Measurements from ENCODE around the gene SEL1L2. TPM values are rescaled to one million over a fixed set of nuclear protein-coding genes. Genes with fewer than 3 reads are reported as not detected.
"Not testable (repeated sequence)": the region's sequence is repeated elsewhere in the genome, so short reads cannot be mapped to it uniquely, and the experiment has no call there.

SEL1L2 gene
- total RNA-seq, 1 donor: not detected

DNA sequence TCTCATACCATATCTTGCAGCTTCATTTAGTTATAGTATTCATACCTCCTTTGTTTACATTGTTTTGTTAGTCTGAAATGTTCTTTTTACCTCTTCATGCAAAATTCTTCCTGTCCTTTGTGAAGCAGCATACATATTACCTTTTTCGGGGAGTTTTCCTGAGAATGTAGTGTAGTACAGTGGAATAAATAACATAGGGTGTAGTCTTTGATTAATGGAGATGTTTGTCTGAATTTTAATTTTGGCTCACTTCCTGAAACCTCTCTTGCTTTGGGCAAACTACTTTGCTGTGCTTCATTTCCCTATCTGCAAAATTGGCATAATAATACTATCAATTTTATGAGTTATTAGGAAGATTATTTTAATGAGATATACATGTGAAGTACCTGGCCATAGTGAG is 10.5 kb upstream of the SEL1L2 start:
- H3K4me3 ChIP-seq (ENCODE audit: low read depth, low read length): no peak overlapping the region
- DNase-seq (ENCODE audit: low read depth): no peak
- TF ChIP-seq, protein P1, sequence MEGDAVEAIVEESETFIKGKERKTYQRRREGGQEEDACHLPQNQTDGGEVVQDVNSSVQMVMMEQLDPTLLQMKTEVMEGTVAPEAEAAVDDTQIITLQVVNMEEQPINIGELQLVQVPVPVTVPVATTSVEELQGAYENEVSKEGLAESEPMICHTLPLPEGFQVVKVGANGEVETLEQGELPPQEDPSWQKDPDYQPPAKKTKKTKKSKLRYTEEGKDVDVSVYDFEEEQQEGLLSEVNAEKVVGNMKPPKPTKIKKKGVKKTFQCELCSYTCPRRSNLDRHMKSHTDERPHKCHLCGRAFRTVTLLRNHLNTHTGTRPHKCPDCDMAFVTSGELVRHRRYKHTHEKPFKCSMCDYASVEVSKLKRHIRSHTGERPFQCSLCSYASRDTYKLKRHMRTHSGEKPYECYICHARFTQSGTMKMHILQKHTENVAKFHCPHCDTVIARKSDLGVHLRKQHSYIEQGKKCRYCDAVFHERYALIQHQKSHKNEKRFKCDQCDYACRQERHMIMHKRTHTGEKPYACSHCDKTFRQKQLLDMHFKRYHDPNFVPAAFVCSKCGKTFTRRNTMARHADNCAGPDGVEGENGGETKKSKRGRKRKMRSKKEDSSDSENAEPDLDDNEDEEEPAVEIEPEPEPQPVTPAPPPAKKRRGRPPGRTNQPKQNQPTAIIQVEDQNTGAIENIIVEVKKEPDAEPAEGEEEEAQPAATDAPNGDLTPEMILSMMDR (IDR thresholded peaks at IDR 0.05; ENCODE audit: insufficient read depth, low read depth, low read length): no peak

DNA sequence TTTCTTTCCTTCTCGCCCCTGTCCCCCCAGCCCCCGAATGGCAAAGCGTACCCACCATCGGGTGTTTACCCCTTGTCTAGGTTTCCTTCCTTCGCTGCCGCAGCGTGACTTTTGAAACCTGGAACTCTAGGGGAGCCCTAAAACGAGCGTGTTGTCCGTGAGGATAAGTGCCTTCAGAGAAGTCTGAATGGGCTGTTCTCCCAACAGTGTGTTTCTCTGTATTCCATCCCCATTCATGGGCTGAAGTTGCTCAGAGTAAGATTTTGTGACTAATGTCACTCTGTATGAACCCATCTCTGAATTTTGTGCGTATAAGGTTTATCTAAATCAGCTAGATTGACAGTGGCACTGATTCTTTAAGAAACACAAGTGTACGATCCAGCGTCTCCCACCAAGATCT is 5.9 kb upstream of the SEL1L2 start:
- TF ChIP-seq, protein P1 (IDR thresholded peaks at IDR 0.05; ENCODE audit: insufficient read depth, low read depth, low read length): no peak
- no peak for DNase-seq (ENCODE audit: low read depth)
- peak overlapping the region; percentile 55 for H3K4me3 ChIP-seq (ENCODE audit: low read depth, low read length)

DNA sequence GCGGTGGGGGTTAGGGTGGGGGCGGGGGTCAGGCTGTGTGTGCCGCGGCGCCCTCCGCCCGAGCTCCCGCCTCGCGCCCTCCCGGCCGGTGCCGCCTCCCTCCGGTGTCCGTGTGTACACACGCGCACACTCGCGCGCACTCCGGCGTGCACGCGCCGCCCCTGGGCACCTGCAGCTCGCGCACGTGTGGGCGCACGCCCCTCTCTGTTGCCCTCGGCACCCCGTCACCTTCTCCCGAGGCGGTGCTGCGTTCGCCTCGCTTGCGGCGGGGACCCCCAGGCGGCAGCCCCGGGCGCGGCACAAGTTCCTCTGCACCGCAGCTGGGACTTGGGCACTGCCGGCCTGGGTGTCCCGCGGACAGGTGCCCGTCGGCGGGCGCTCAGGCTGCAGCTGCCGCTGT is 5.4 kb upstream of the SEL1L2 start:
- no peak for DNase-seq (ENCODE audit: low read depth)
- TF ChIP-seq, protein P1 (IDR thresholded peaks at IDR 0.05; ENCODE audit: insufficient read depth, low read depth, low read length): no peak
- peak overlapping the region; percentile 55 for H3K4me3 ChIP-seq (ENCODE audit: low read depth, low read length)

DNA sequence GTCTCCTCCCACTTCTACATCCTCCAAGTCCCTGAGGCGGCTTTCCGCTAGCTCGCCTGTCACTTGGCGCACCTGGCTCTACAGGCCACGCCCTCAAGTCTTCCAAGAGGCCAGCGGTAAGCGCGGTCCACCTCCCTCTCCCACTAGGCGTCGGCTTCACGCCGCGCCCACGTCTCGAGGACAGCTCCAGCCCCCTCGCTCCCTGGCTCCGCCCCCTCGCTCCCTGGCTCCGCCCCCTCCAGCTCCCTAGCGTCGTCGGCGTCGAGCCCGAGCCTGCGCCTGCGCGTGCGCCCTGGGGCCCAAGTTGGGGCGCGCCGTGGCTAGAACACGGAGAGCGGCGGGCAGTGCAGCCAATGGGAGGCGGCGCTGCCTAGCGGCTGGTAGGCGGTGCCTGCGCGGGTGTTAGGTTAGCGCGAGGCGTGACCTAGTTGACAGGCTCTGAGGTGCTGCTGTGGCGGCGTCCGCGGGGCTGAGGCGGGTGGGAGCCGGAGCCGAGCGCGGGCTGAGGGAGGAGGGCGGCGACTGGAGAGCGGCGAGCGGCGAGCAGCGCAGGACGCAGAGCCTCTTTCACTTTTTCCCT is 4.8 kb upstream of the SEL1L2 start, which contains the start of gene MACROD2:
TSS of gene MACROD2 (plus strand) at position 431 of the 580 bp plus-strand sequence.
- DNase-seq (ENCODE audit: low read depth): peak; percentile 64
- TF ChIP-seq, protein P1 (IDR thresholded peaks at IDR 0.05; ENCODE audit: insufficient read depth, low read depth, low read length): no peak
- peak within 1 kb of the TSS; percentile 55 for H3K4me3 ChIP-seq (ENCODE audit: low read depth, low read length)

DNA sequence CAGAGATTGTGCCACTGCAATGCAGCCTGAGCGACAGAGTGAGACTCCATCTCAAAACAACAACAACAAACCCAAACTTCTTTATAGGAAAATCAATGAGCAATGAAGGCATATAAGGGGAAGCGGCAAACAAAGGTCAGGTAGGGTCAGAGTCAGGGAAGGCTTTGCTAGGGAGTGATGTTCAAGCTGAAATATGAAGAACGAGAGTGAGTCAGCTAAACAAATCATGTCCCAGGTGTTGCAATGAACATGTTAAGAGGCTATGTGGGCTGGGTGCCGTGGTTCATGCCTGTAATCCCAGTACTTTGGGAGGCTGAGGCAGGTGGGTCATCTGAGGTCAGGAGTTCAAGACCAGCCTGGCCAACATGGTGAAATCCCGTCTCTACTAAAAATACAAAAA is 1.5 kb upstream of the SEL1L2 start:
- H3K4me3 ChIP-seq (ENCODE audit: low read depth, low read length); DNase-seq (ENCODE audit: low read depth): not testable (repeated sequence)

DNA sequence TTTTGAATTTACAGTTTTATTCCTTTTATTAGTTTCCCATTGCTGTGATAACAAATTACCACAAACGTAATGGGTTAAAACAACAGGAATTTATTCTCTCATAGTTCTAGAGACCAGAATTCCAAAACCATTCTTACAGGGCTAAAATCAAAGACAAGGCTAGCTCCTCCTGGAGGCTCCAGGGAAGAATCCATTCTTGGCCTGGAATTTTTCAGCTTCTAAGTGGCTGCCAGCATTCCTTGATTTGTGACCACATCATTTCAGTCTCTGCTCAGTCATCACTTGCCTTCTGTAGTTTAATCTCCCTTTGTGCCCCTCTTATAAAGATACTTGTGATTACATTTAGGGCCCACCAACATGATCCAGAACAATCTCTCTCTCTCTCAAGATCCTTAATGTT is 897 bp upstream of the SEL1L2 start:
- no peak for DNase-seq (ENCODE audit: low read depth)
- TF ChIP-seq, protein P1 (IDR thresholded peaks at IDR 0.05; ENCODE audit: insufficient read depth, low read depth, low read length): no peak
- H3K4me3 ChIP-seq (ENCODE audit: low read depth, low read length): no peak overlapping the region

DNA sequence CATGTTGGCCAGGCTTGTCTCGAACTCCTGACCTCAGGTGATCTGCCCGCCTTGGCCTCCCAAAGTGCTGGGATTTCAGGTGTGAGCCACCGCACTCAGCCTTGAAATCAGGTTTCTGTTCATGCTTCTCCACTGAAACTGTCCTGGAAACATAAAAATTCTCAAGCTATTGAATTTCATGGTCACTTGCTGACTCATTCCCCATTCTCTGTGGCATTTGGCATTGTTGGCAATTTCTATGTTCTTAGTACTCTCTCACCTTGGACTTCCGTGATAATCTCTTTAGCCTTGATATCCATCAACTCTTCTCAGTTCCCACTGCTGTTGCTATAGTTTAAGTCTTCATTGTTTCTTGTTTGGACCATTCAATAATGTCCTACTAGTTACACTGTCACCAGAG is 6.2 kb downstream of the SEL1L2 start:
- no peak overlapping the region for H3K4me3 ChIP-seq (ENCODE audit: low read depth, low read length)
- TF ChIP-seq, protein P1 (IDR thresholded peaks at IDR 0.05; ENCODE audit: insufficient read depth, low read depth, low read length): no peak
- DNase-seq (ENCODE audit: low read depth): no peak
